ENCODE results near the gene SAMD15.
"Not testable (repeated sequence)": the region's sequence is repeated elsewhere in the genome, so short reads cannot be mapped to it uniquely, and the experiment has no call there.

The SAMD15 gene

DNA sequence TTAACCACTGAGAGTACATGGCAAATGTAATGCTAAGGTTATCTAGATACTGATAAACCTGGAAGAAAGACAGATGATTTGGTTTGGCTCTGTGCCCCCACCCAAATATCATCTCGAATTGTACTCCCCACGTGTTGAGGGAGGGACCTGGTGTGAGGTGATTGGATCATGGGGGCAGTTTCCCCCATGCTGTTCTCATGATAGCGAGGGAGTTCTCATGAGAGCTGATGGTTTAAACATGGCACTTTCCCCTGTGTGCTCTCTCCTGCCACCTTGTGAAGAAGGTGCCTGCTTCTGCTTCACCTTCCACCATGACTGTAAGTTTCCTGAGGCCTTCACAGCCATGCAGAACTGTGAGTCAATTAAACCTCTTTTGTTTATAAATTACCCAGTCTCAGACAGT is 32.0 kb downstream of the SAMD15 start:
- Histone ChIP-seq H3K27ac (no peak overlapping the region), H3K9me3 (no peaks in the 10 kb centered on the region), H4K20me1 (no peaks in the 10 kb centered on the region), H3K36me3 (no peaks in the 10 kb centered on the region), H3K4me3 (no peak overlapping the region), H3K27me3 (no peaks in the 10 kb centered on the region), H3K4me2 (no peak overlapping the region), H3K4me1 (peaks cover 5% of the 10 kb centered on the region; the same call in 1 of the 2 replicates), H3K9ac (no peak overlapping the region)
- no peak for TF ChIP-seq Cebpa-rat (IDR thresholded peaks at IDR 0.05)

DNA sequence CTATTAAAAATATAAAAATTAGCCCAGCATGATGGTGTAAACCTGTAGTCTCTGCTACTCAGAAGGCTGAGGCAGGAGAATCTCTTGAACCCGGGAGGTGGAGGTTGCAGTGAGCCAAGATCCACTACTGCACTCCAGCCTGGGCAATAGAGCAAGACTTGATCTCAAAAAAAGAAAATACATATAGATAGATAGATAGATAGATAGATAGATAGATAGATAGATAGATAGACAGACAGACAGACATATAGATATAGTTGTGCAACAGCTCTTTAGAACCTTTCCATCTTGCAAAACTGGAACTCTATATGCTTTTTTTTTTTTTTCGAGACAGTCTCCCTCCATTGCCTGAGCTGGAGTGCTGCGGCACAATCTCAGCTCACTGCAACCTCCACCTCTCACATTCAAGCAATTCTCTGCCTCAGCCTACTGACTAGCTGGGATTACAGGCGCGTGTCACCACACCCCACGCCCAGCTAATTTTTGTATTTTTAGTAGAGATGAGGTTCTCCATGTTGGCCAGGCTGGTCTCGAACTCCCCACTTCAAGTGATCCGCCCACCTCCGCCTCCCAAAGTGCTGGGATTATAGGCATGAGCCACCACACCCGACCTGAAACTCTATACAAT is 38.3 kb downstream of the SAMD15 start:
- not testable (repeated sequence) for H3K27ac ChIP-seq

DNA sequence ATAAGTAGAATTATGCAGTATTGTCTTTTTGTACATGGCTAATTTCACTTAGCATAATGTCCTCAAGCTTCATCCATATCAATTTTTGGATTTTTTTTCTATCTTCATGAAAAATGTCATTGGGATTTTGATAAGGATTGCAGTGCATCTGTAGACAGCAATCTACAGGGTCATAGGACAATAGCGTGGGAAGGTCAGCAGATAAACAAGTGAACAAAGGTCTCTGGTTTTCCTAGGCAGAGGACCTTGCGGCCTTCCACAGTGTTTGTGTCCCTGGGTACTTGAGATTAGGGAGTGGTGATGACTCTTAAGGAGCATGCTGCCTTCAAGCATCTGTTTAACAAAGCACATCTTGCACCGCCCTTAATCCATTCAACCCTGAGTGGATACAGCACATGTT is 38.9 kb downstream of the SAMD15 start:
- not testable (repeated sequence) for H3K36me3 ChIP-seq, H3K4me1 ChIP-seq, H3K4me2 ChIP-seq, H3K27ac ChIP-seq, H3K9ac ChIP-seq, H3K27me3 ChIP-seq, H3K4me3 ChIP-seq, H4K20me1 ChIP-seq
- peaks cover 24% of the 10 kb centered on the region for H3K9me3 ChIP-seq

More for the DNA sequence above, 38.3 kb downstream of the SAMD15 start:
- H3K4me2 ChIP-seq, H3K27me3 ChIP-seq, H3K36me3 ChIP-seq, H4K20me1 ChIP-seq, H3K4me3 ChIP-seq, H3K4me1 ChIP-seq, H3K9ac ChIP-seq: not testable (repeated sequence)
- peaks cover 24% of the 10 kb centered on the region for H3K9me3 ChIP-seq

DNA sequence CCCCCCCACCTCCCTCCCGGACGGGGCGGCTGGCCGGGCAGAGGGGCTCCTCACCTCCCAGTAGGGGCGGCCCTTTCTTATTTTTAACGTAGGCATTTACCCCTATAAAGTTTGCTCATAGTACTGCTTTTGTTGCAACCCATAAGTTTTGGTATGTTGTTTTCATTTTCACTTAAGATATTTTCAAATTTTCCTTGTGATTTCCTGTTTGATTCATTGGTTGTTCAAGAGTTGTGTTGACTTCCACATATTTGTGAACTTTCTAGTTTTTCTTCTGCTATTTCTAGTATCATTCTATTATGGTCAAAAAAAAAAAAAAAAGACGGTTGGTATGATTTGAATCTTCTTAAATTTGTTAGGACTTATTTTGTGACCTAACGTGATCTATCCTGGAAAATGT is 39.7 kb downstream of the SAMD15 start:
- Histone ChIP-seq H3K27ac (no peak overlapping the region), H3K9ac (no peak overlapping the region), H3K4me2 (no peak overlapping the region), H4K20me1 (no peaks in the 10 kb centered on the region), H3K4me1 (no peaks in the 10 kb centered on the region), H3K9me3 (peaks cover 24% of the 10 kb centered on the region), H3K4me3 (no peak overlapping the region), H3K27me3 (no peaks in the 10 kb centered on the region), H3K36me3 (peaks cover 3% of the 10 kb centered on the region)
- TF ChIP-seq Cebpa-rat (IDR thresholded peaks at IDR 0.05), result no peak

DNA sequence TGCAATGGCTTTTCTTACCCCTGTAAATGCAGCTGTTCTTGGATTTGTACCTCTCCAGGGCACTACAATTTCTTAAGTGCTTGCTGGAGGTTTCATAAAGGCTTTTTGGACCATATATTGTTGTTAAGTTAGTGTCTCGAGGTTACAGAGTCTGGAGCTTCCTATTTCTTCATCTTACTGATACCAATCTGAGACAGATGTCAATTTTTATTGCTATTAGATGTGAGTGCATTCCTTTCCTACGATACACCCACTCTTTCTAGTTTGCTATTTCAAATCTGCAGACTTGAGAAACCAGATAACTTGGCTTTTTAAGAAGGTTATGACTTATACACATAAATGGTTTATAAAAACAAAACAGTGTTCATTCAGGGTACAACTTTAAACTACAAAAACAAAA is 44.0 kb downstream of the SAMD15 start:
- H3K9me3 ChIP-seq, result peaks cover 24% of the 10 kb centered on the region
- H3K4me3 ChIP-seq, result no peak overlapping the region
- no peak overlapping the region for H3K4me2 ChIP-seq
- peaks cover 45% of the 10 kb centered on the region for H3K36me3 ChIP-seq
- H3K9ac ChIP-seq, result no peak overlapping the region
- H3K27me3 ChIP-seq, result no peaks in the 10 kb centered on the region
- no peak for TF ChIP-seq Cebpa-rat (IDR thresholded peaks at IDR 0.05)
- no peak overlapping the region for H3K27ac ChIP-seq
- no peaks in the 10 kb centered on the region for H3K4me1 ChIP-seq
- H4K20me1 ChIP-seq, result no peaks in the 10 kb centered on the region

DNA sequence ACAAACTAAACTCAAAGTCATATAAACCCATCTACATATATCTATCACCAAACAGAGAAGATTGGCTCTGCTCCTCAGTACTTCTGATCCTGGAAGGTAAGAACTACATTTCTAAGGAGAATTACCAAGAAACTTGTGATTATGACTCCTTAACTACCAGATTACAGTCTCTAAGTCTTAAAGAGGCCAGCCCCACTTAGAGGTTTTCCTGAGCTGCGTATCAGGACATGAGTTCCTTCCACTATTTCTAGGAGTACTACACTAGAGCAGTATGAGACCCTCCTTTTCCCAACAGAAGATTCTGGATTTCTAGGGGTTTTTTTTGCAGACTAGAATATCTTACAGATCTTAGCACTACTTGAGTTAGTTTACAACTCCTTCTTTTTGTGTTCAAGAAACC is 46.2 kb downstream of the SAMD15 start, which contains the start of gene NOXRED1:
TSS of gene NOXRED1 (minus strand) at position 101 of the 400 bp plus-strand sequence. CDS start 634 bp downstream, outside the sequence.
- Histone ChIP-seq H3K9ac (no peak within 1 kb of the TSS), H3K4me1 (no peaks in the 10 kb centered on the region), H3K27ac (no peak within 1 kb of the TSS), H3K4me3 (no peak within 1 kb of the TSS), H3K9me3 (peaks cover 19% of the 10 kb centered on the region), H3K4me2 (no peak within 1 kb of the TSS), H3K27me3 (no peaks in the 10 kb centered on the region), H3K36me3 (peaks cover 68% of the 10 kb centered on the region), H4K20me1 (no peaks in the 10 kb centered on the region)
- no peak for TF ChIP-seq Cebpa-rat (IDR thresholded peaks at IDR 0.05)

DNA sequence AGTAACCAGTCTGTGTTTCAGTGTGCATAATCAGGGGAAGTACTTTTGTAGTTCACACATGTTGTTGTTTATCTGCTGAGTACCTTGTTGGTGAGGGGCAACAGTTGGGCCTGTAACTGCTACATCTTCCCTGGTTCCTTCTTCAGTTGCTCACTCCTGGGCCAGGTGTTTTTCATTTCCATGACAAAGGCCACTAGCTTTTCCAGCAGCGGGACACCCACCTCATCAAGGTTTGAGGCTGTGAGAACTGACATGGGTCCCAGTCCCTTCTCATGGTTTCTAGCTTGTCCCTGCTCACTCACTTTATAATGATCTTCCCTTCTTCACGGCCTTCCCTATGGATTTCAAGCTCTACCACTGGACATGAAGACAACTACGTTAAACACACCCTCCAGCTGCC is 47.7 kb downstream of the SAMD15 start:
- TF ChIP-seq Cebpa-rat (IDR thresholded peaks at IDR 0.05), result no peak
- H3K36me3 ChIP-seq, result peaks cover 82% of the 10 kb centered on the region

DNA sequence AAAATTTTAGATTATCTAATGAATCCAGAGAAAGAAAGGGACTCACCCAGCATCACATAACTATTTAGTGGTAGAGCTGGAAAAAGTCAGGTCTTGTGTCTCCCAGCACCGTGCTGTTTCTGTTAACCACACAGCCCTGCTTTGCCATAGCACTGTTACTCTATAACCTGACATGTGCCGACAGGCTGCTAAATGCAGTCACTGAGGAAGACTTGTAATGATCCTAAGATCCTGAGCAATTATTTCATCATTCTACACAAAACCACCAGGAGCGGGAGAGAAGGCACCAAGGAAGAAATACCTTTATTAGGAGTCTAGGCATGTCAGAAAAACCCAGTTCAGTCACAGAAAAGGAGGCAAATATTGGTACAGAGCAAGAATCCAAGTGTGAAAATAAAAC is 49.2 kb downstream of the SAMD15 start:
- no peaks in the 10 kb centered on the region for H4K20me1 ChIP-seq
- no peaks in the 10 kb centered on the region for H3K9me3 ChIP-seq
- H3K36me3 ChIP-seq, result peaks cover 97% of the 10 kb centered on the region
- no peaks in the 10 kb centered on the region for H3K27me3 ChIP-seq
- TF ChIP-seq Cebpa-rat (IDR thresholded peaks at IDR 0.05), result no peak
- no peak overlapping the region for H3K4me3 ChIP-seq
- H3K4me1 ChIP-seq, result no peaks in the 10 kb centered on the region
- H3K9ac ChIP-seq, result no peak overlapping the region
- H3K4me2 ChIP-seq, result no peak overlapping the region
- no peak overlapping the region for H3K27ac ChIP-seq

More for the DNA sequence above, 47.7 kb downstream of the SAMD15 start:
- no peak overlapping the region for H3K27ac ChIP-seq
- peaks cover 5% of the 10 kb centered on the region for H3K9me3 ChIP-seq
- no peak overlapping the region for H3K4me3 ChIP-seq
- no peaks in the 10 kb centered on the region for H3K27me3 ChIP-seq
- H3K4me1 ChIP-seq, result no peaks in the 10 kb centered on the region
- H4K20me1 ChIP-seq, result no peaks in the 10 kb centered on the region
- H3K4me2 ChIP-seq, result no peak overlapping the region
- no peak overlapping the region for H3K9ac ChIP-seq

GRCh38 chr14:77436042-77436441 is 58.9 kb downstream of the SAMD15 start:
- Histone ChIP-seq H3K36me3 (peaks cover 85% of the 10 kb centered on the region), H4K20me1 (no peaks in the 10 kb centered on the region), H3K9ac (no peak overlapping the region), H3K27me3 (no peaks in the 10 kb centered on the region), H3K4me1 (no peaks in the 10 kb centered on the region), H3K9me3 (no peaks in the 10 kb centered on the region), H3K4me2 (no peak overlapping the region), H3K4me3 (no peak overlapping the region), H3K27ac (no peak overlapping the region)
- no peak for TF ChIP-seq Cebpa-rat (IDR thresholded peaks at IDR 0.05)

GRCh38 chr14:77438596-77438995 is 61.4 kb downstream of the SAMD15 start:
- Histone ChIP-seq H3K9ac (no peak overlapping the region), H3K9me3 (no peaks in the 10 kb centered on the region), H3K27ac (no peak overlapping the region), H4K20me1 (no peaks in the 10 kb centered on the region), H3K27me3 (no peaks in the 10 kb centered on the region), H3K4me1 (no peaks in the 10 kb centered on the region), H3K36me3 (peaks cover 90% of the 10 kb centered on the region), H3K4me2 (no peak overlapping the region), H3K4me3 (no peak overlapping the region)
- TF ChIP-seq Cebpa-rat (IDR thresholded peaks at IDR 0.05), result no peak

DNA sequence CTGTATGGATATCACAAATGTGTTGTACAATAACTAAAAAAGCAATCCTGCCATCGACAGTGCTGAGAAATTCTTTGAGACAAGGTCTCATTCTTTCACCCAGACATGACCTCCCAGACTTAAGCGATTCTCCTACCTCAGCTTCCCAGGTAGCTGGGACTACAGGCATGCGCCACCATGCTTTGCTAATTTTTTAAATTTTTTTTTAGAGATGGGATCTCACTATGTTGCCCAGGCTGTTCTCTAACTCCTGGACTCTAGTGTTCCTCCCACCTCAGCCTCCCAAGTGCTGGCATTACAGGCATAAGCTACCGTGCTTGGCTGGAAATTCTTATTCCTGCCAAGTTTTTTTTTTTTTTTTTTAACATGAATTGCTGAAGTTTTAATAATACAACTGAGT is 62.7 kb downstream of the SAMD15 start:
- no peak for TF ChIP-seq Cebpa-rat (IDR thresholded peaks at IDR 0.05)
- Histone ChIP-seq H3K27me3 (no peaks in the 10 kb centered on the region), H3K4me3 (no peak overlapping the region), H3K9ac (no peak overlapping the region), H3K4me1 (no peaks in the 10 kb centered on the region), H3K36me3 (peaks cover 89% of the 10 kb centered on the region), H4K20me1 (no peaks in the 10 kb centered on the region), H3K9me3 (no peaks in the 10 kb centered on the region), H3K4me2 (no peak overlapping the region), H3K27ac (no peak overlapping the region)
